ENCODE results near the gene RBM39. TPM values are rescaled to one million over a fixed set of nuclear protein-coding genes. Genes with fewer than 3 reads are reported as not detected.

The RBM39 gene
- total and polyA plus RNA-seq, 12 donors: 98.8 to 412 (median 124) TPM

GRCh38 chr20:35661908-35662307, 80.2 kb downstream of the RBM39 start:
- no peaks in the 10 kb centered on the region for H3K27me3 ChIP-seq
- TF ChIP-seq CTCF (IDR thresholded peaks at IDR 0.05): no peak
- H3K9me3 ChIP-seq: no peaks in the 10 kb centered on the region
- WGBS, 2 donors: 37% methylated on average over 3 of the region's 3 CpGs
- H3K36me3 ChIP-seq: peaks cover 0 to 10% (median 0%) of the 10 kb centered on the region in 9 donors
- H3K4me1 ChIP-seq: peaks cover 3 to 71% (median 59%) of the 10 kb centered on the region in 9 donors
- H3K4me3 ChIP-seq: peak overlapping the region in 6 of 10 donors; percentile 68 to 96 (median 81)
- DNase-seq (no peak), ATAC-seq (no peak)
- H3K27ac ChIP-seq: peak overlapping the region in 2 of 10 donors; percentile 2 to 5
- intact Hi-C loops (cut with DNase I): loop anchor here in 6 of 10 donors (5.0 to 10.0 kb wide), 5 partner anchors 45 to 197 kb away; partner anchors contain the start of genes SPAG4 (in 6 of the 6) and ERGIC3 (in 2 of the 6)

- no peak for TF ChIP-seq CTCF (IDR thresholded peaks at IDR 0.05)
- Histone ChIP-seq H3K27me3 (no peaks in the 10 kb centered on the region), H3K27ac (peak overlapping the region in 1 of 10 donors; percentile 11), H3K36me3 (peaks cover 0 to 18% (median 0%) of the 10 kb centered on the region in 9 donors), H3K4me3 (peak overlapping the region in 2 of 10 donors; percentile 75 to 96), H3K4me1 (peaks cover 3 to 78% (median 65%) of the 10 kb centered on the region in 9 donors), H3K9me3 (no peaks in the 10 kb centered on the region)
- DNase-seq (no peak), ATAC-seq (no peak)
- intact Hi-C loops (cut with DNase I): loop anchor here in 6 of 10 donors (5.0 to 10.0 kb wide), 5 partner anchors 44 to 196 kb away; partner anchors contain the start of genes SPAG4 (in 6 of the 6) and ERGIC3 (in 2 of the 6)
- 87% methylated on average over 2 of the region's 2 CpGs for WGBS, 2 donors
These were observed 81.0 kb downstream of the RBM39 start for GRCh38 chr20:35661053-35661452.

GRCh38 chr20:35660122-35660937, 81.7 kb downstream of the RBM39 start:
- H3K4me3 ChIP-seq: peak overlapping the region in 1 of 10 donors; percentile 96
- 89 to 95% methylated on average over 10 of the region's 10 CpGs for WGBS, 2 donors
- H3K36me3 ChIP-seq: peaks cover 0 to 25% (median 0%) of the 10 kb centered on the region in 9 donors
- DNase-seq (no peak), ATAC-seq (no peak)
- no peaks in the 10 kb centered on the region for H3K9me3 ChIP-seq
- no peaks in the 10 kb centered on the region for H3K27me3 ChIP-seq
- TF ChIP-seq CTCF (IDR thresholded peaks at IDR 0.05): no peak
- peak overlapping the region in 1 of 10 donors; percentile 11 for H3K27ac ChIP-seq
- peaks cover 3 to 76% (median 65%) of the 10 kb centered on the region in 9 donors for H3K4me1 ChIP-seq
- intact Hi-C loops (cut with DNase I): loop anchor here in 6 of 10 donors (5.0 to 10.0 kb wide), 5 partner anchors 43 to 196 kb away; partner anchors contain the start of genes SPAG4 (in 6 of the 6) and ERGIC3 (in 2 of the 6)

- DNase-seq: no peak
- intact Hi-C loops (cut with DNase I): loop anchor here in 1 of 10 donors (5.0 kb wide), 1 partner anchor 1290 kb away; no protein-coding TSS in a partner anchor
- peaks cover 3 to 66% (median 58%) of the 10 kb centered on the region in 9 donors for H3K4me1 ChIP-seq
These were observed 84.8 kb downstream of the RBM39 start for GRCh38 chr20:35657271-35657670.

More at GRCh38 chr20:35657271-35657670, 84.8 kb downstream of the RBM39 start:
- H3K9me3 ChIP-seq: no peaks in the 10 kb centered on the region
- no peak for ATAC-seq
- no peaks in the 10 kb centered on the region for H3K27me3 ChIP-seq
- TF ChIP-seq CTCF (IDR thresholded peaks at IDR 0.05): no peak
- 14 to 23% methylated on average over 1 of the region's 1 CpG for WGBS, 2 donors
- H3K27ac ChIP-seq: no peak overlapping the region
- peaks cover 0 to 56% (median 18%) of the 10 kb centered on the region in 9 donors for H3K36me3 ChIP-seq
- no peak overlapping the region for H3K4me3 ChIP-seq
